ENCODE results near the gene CCDC192. TPM values are rescaled to one million over a fixed set of nuclear protein-coding genes. Genes with fewer than 3 reads are reported as not detected.

CCDC192 gene
- total and polyA plus RNA-seq, 2 donors (not counting 3 experiments of a cell fraction or from before 2014, with no cell fraction given): not detected

GRCh38 chr5:127827451-127827850 lies 124.3 kb downstream of the CCDC192 start:
- Histone ChIP-seq H3K27me3 (ENCODE audit: control insufficient read depth in 2 of 2, insufficient read depth in 2 of 2, low read length in 2 of 2) (no peaks in the 10 kb centered on the region), H4K20me1 (replicated peaks; ENCODE audit: control insufficient read depth, extremely low read depth, insufficient read depth, low read length) (no peaks in the 10 kb centered on the region), H3K4me1 (ENCODE audit: control insufficient read depth, extremely low read depth, insufficient read depth, low read length) (no peaks in the 10 kb centered on the region), H2AFZ (ENCODE audit: low read depth, low read length) (no peak overlapping the region), H3K27ac (ENCODE audit: insufficient read depth, low read depth, low read length) (no peak overlapping the region), H3K4me2 (ENCODE audit: insufficient read depth, low read length) (no peak overlapping the region), H3K9ac (replicated peaks; ENCODE audit: extremely low read depth, insufficient read depth, low read length) (no peak overlapping the region), H3K36me3 (ENCODE audit: control insufficient read depth in 2 of 2, extremely low read depth in 1 of 2, insufficient read depth in 2 of 2, low read length in 2 of 2) (no peaks in the 10 kb centered on the region), H3K9me3 (replicated peaks; ENCODE audit: control insufficient read depth, insufficient read depth, low read length) (no peaks in the 10 kb centered on the region), H3K4me3 (replicated peaks in 1 of 3; ENCODE audit: insufficient read depth in 1 of 3, low read depth in 1 of 3, low read length in 3 of 3) (no peak overlapping the region), H3K9me1 (replicated peaks; ENCODE audit: control insufficient read depth, extremely low read depth, insufficient read depth, low read length) (peaks cover 2% of the 10 kb centered on the region), H3K79me2 (ENCODE audit: control insufficient read depth, insufficient read depth, low read length) (no peaks in the 10 kb centered on the region)
- no peak for TF ChIP-seq JUN (IDR thresholded peaks at IDR 0.05; ENCODE audit: borderline replicate concordance, insufficient read depth, insufficient read length, low read depth)
- no peak for TF ChIP-seq POLR2AphosphoS5 (IDR thresholded peaks at IDR 0.05; ENCODE audit: insufficient read depth, low read depth, low read length)
- TF ChIP-seq MYC (IDR thresholded peaks at IDR 0.05; ENCODE audit: low read depth, low read length): no peak
- no peak for TF ChIP-seq FOS (IDR thresholded peaks at IDR 0.05; ENCODE audit: borderline replicate concordance, insufficient read depth, low read length)
- TF ChIP-seq GATA2 (IDR thresholded peaks at IDR 0.05; ENCODE audit: insufficient read depth, insufficient read length, low read depth, low read length): no peak
- TF ChIP-seq EZH2 (IDR thresholded peaks at IDR 0.05; ENCODE audit: borderline replicate concordance, low read depth, low read length, severe bottlenecking): no peak
- DNase-seq (ENCODE audit: low read depth, low spot score) (no peak), FAIRE-seq (no peak)
- CTCF ChIA-PET: no interaction called here
- dilution Hi-C loops (cut with MboI; ENCODE audit: extremely low pct_ligation_motif_present, low sequenced_read_pairs): no loop called here
- no TSS peak for BruUV-seq (replicated peaks)
- POLR2A ChIA-PET: no interaction called here
- intact Hi-C loops (cut with micrococcal nuclease): no loop called here

- no peaks in the 10 kb centered on the region for H4K20me1 ChIP-seq (replicated peaks; ENCODE audit: control insufficient read depth, extremely low read depth, insufficient read depth, low read length)
- FAIRE-seq (no peak), DNase-seq (ENCODE audit: low read depth, low spot score) (no peak)
- no peaks in the 10 kb centered on the region for H3K79me2 ChIP-seq (ENCODE audit: control insufficient read depth, insufficient read depth, low read length)
- H3K9me3 ChIP-seq (replicated peaks; ENCODE audit: control insufficient read depth, insufficient read depth, low read length): no peaks in the 10 kb centered on the region
- intact Hi-C loops (cut with micrococcal nuclease): no loop called here
- no peaks in the 10 kb centered on the region for H3K27me3 ChIP-seq (ENCODE audit: control insufficient read depth in 2 of 2, insufficient read depth in 2 of 2, low read length in 2 of 2)
- dilution Hi-C loops (cut with MboI; ENCODE audit: extremely low pct_ligation_motif_present, low sequenced_read_pairs): no loop called here
- ChIA-PET POLR2A (no interaction called here), CTCF (no interaction called here)
- no peak overlapping the region for H3K9ac ChIP-seq (replicated peaks; ENCODE audit: extremely low read depth, insufficient read depth, low read length)
- no peak overlapping the region for H3K4me3 ChIP-seq (replicated peaks in 1 of 3; ENCODE audit: insufficient read depth in 1 of 3, low read depth in 1 of 3, low read length in 3 of 3)
- H3K4me1 ChIP-seq (ENCODE audit: control insufficient read depth, extremely low read depth, insufficient read depth, low read length): no peaks in the 10 kb centered on the region
- no peaks in the 10 kb centered on the region for H3K9me1 ChIP-seq (replicated peaks; ENCODE audit: control insufficient read depth, extremely low read depth, insufficient read depth, low read length)
- H3K4me2 ChIP-seq (ENCODE audit: insufficient read depth, low read length): no peak overlapping the region
- no peak overlapping the region for H2AFZ ChIP-seq (ENCODE audit: low read depth, low read length)
- H3K36me3 ChIP-seq (ENCODE audit: control insufficient read depth in 2 of 2, extremely low read depth in 1 of 2, insufficient read depth in 2 of 2, low read length in 2 of 2): no peaks in the 10 kb centered on the region
- TF ChIP-seq POLR2A (IDR thresholded peaks at IDR 0.05; ENCODE audit: low read depth, low read length) (no peak), POLR2AphosphoS5 (IDR thresholded peaks at IDR 0.05; ENCODE audit: insufficient read depth, low read depth, low read length) (no peak), GATA2 (IDR thresholded peaks at IDR 0.05; ENCODE audit: insufficient read depth, insufficient read length, low read depth, low read length) (no peak), EZH2 (IDR thresholded peaks at IDR 0.05; ENCODE audit: borderline replicate concordance, low read depth, low read length, severe bottlenecking) (no peak), MAX (IDR thresholded peaks at IDR 0.05; ENCODE audit: insufficient read depth, insufficient read length) (no peak), FOS (IDR thresholded peaks at IDR 0.05; ENCODE audit: borderline replicate concordance, insufficient read depth, low read length) (no peak), JUN (IDR thresholded peaks at IDR 0.05; ENCODE audit: borderline replicate concordance, insufficient read depth, insufficient read length, low read depth) (no peak), MYC (IDR thresholded peaks at IDR 0.05; ENCODE audit: low read depth, low read length) (no peak), CTCF (IDR thresholded peaks at IDR 0.05; ENCODE audit: extremely low read depth in 1 of 2, insufficient read depth in 1 of 2, low read depth in 1 of 2, low read length in 2 of 2) (no peak)
- BruUV-seq (replicated peaks): no TSS peak
- no peak overlapping the region for H3K27ac ChIP-seq (ENCODE audit: insufficient read depth, low read depth, low read length)
Observed at GRCh38 chr5:127830157-127830556, 127.0 kb downstream of the CCDC192 start.

Data from endothelial cell of umbilical vein (primary cell).